ENCODE results near the gene ADAP1. TPM values are rescaled to one million over a fixed set of nuclear protein-coding genes. Genes with fewer than 3 reads are reported as not detected.

ADAP1 gene
- total RNA-seq, 1 donor from 2014 or later, result 26.9 TPM

DNA sequence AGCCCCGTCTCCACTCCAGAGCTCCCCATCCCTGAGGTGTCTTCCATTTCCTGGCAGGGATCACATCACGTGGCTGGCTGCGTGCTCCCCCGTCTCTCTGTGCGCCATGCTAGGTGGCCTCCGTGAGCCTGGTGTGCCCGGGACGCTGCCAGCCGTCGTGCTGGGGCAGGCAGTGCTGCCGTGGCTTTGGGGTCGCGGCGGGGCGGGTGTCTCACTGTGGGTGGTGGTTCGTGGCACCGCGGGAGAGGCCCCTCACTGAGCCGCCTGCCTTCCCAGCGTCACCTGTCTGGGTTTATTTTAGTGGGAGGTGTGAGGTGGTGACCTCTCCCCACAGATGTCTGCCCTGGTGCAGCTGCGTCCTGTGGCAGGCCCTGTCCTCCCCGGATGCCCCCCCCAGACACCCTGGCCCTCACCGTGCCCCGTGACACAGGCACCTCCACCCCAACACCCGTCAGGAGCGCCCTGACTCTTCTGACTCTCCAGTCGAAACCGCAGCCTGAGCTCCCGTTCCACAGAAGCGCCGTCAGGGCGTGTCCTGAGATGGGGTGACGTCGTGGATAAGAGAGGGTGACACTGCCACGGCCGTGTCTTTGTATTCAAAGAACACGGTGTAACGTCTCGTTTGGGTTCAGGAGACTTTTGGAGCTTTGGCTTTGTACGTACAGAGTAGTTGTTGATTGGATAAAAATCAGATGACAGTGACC, 60.2 kb downstream of the ADAP1 start:
- H3K4me3 ChIP-seq (ENCODE audit: low read depth, low read length), result no peak overlapping the region
- no peak for TF ChIP-seq CTCF (IDR thresholded peaks at IDR 0.05; ENCODE audit: insufficient read depth, low read length, severe bottlenecking)
- no peak for DNase-seq (ENCODE audit: low read depth)
- FAIRE-seq, result no peak
- peaks cover 22% of the 10 kb centered on the region for H3K36me3 ChIP-seq (ENCODE audit: control insufficient read depth, insufficient read depth, low read length)
- no peaks in the 10 kb centered on the region for H3K27me3 ChIP-seq (ENCODE audit: control insufficient read depth, insufficient read depth, low read length)

- no peak for DNase-seq (ENCODE audit: low read depth)
- FAIRE-seq, result no peak
- no peak for TF ChIP-seq CTCF (IDR thresholded peaks at IDR 0.05; ENCODE audit: insufficient read depth, low read length, severe bottlenecking)
- no peak overlapping the region for H3K4me3 ChIP-seq (ENCODE audit: low read depth, low read length)
- H3K27me3 ChIP-seq (ENCODE audit: control insufficient read depth, insufficient read depth, low read length), result no peaks in the 10 kb centered on the region
- peaks cover 26% of the 10 kb centered on the region for H3K36me3 ChIP-seq (ENCODE audit: control insufficient read depth, insufficient read depth, low read length)
Measured at GRCh38 chr7:893686-894085, 60.8 kb downstream of the ADAP1 start.

- H3K4me3 ChIP-seq (ENCODE audit: low read depth, low read length), result no peak overlapping the region
- FAIRE-seq (peak; percentile 89), DNase-seq (ENCODE audit: low read depth) (no peak)
- no peak for TF ChIP-seq CTCF (IDR thresholded peaks at IDR 0.05; ENCODE audit: insufficient read depth, low read length, severe bottlenecking)
- no peaks in the 10 kb centered on the region for H3K27me3 ChIP-seq (ENCODE audit: control insufficient read depth, insufficient read depth, low read length)
- H3K36me3 ChIP-seq (ENCODE audit: control insufficient read depth, insufficient read depth, low read length), result peaks cover 32% of the 10 kb centered on the region
Measured at GRCh38 chr7:892648-893593, 61.6 kb downstream of the ADAP1 start.

- no peak for TF ChIP-seq CTCF (IDR thresholded peaks at IDR 0.05; ENCODE audit: insufficient read depth, low read length, severe bottlenecking)
- Histone ChIP-seq H3K27me3 (ENCODE audit: control insufficient read depth, insufficient read depth, low read length) (no peaks in the 10 kb centered on the region), H3K36me3 (ENCODE audit: control insufficient read depth, insufficient read depth, low read length) (peaks cover 39% of the 10 kb centered on the region), H3K4me3 (ENCODE audit: low read depth, low read length) (no peak overlapping the region)
- no peak for DNase-seq (ENCODE audit: low read depth)
- FAIRE-seq, result no peak
Measured at GRCh38 chr7:891805-892204, 62.7 kb downstream of the ADAP1 start.

GRCh38 chr7:891291-891690, 63.2 kb downstream of the ADAP1 start:
- no peak for FAIRE-seq

More at GRCh38 chr7:891291-891690, 63.2 kb downstream of the ADAP1 start:
- DNase-seq (ENCODE audit: low read depth), result no peak
- Histone ChIP-seq H3K27me3 (ENCODE audit: control insufficient read depth, insufficient read depth, low read length) (no peaks in the 10 kb centered on the region), H3K36me3 (ENCODE audit: control insufficient read depth, insufficient read depth, low read length) (peaks cover 42% of the 10 kb centered on the region), H3K4me3 (ENCODE audit: low read depth, low read length) (no peak overlapping the region)
- TF ChIP-seq CTCF (IDR thresholded peaks at IDR 0.05; ENCODE audit: insufficient read depth, low read length, severe bottlenecking), result no peak
